ENCODE data around the gene FCHSD1.

GRCh38 chr5:141617128-141617527, 34.1 kb downstream of the FCHSD1 start:
- TF ChIP-seq POLR2AphosphoS5 (IDR thresholded peaks at IDR 0.05) (no peak), POLR2A (IDR thresholded peaks at IDR 0.05) (no peak)
- TF ChIP-seq, protein P1, sequence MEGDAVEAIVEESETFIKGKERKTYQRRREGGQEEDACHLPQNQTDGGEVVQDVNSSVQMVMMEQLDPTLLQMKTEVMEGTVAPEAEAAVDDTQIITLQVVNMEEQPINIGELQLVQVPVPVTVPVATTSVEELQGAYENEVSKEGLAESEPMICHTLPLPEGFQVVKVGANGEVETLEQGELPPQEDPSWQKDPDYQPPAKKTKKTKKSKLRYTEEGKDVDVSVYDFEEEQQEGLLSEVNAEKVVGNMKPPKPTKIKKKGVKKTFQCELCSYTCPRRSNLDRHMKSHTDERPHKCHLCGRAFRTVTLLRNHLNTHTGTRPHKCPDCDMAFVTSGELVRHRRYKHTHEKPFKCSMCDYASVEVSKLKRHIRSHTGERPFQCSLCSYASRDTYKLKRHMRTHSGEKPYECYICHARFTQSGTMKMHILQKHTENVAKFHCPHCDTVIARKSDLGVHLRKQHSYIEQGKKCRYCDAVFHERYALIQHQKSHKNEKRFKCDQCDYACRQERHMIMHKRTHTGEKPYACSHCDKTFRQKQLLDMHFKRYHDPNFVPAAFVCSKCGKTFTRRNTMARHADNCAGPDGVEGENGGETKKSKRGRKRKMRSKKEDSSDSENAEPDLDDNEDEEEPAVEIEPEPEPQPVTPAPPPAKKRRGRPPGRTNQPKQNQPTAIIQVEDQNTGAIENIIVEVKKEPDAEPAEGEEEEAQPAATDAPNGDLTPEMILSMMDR (IDR thresholded peaks at IDR 0.05 in 8 of 11, conservative IDR thresholded peaks at IDR 0.05 in 3 of 11): no peak

All from spleen (tissue), 7 donors.